HepG2 (cell line): ENCODE data around the gene CMYA5. TPM values are rescaled to one million over a fixed set of nuclear protein-coding genes. Genes with fewer than 3 reads are reported as not detected.
A peak's percentile ranks its signal among the peaks of the same experiment; 100 is the strongest.

Source experiments
- ATAC-seq: fragments of 200-7000 bp; cut with Tn5 transposase; 3 replicates; pipeline ENCODE4 v1.9.1; 2020; ENCODE audit warnings: mild to moderate bottlenecking, moderate library complexity
- BruUV-seq: library from RNA; stranded (reverse); fragments of 400-500 nt; replicated peaks from 2 replicates; lab custom pipeline; 2021; lab: Mats Ljungman, UMichigan
- CTCF ChIA-PET: fragments of 300-600 bp; formaldehyde crosslinking; extraction: SDS; loops from one replicate; lab custom pipeline; 2021; ENCODE audit warnings: low total read pairs, inconsistent platforms, low intra/inter-chr PET ratio; lab: Yijun Ruan, JAX
- POLR2A ChIA-PET: fragments of 350-600 bp; sonication (Branson Sonifier 250); formaldehyde crosslinking; loops from one replicate; lab custom pipeline; 2020; ENCODE audit warnings: antibody characterized with exemption, inconsistent platforms; lab: Yijun Ruan, JAX
- DNase-seq: peaks from one replicate; pipeline ENCODE4 v3.0.0-alpha.2; 2015; ENCODE audit warnings: low spot score
- FAIRE-seq: peaks from 3 replicates; lab custom pipeline; 2011; peaks lifted over from hg19 to GRCh38; lab: Jason Lieb, UNC
- H2AFZ ChIP-seq: one replicate; pipeline ENCODE4 v1.6.1; 2011; ENCODE audit warnings: low read length, inconsistent platforms
- H3K27ac ChIP-seq: fragments of 300-600 bp; 3 replicates; pipeline ENCODE4 v1.8.0; 2011; ENCODE audit warnings: mixed run types, mild to moderate bottlenecking, mixed read lengths, low read length, inconsistent platforms; ENCODE audit not compliant: insufficient read depth; ENCODE audit errors: extremely low read length
- H3K27me3 ChIP-seq, 2 experiments: fragments of 200-600 bp in 1 of 2; 2 replicates in 1 of 2; 3 replicates in 1 of 2; pipeline versions ENCODE4 v1.6.0 to v1.8.0; 2011; ENCODE audit warnings: low read length in 2 of 2, mild to moderate bottlenecking in 2 of 2, moderate library complexity in 2 of 2, inconsistent platforms in 1 of 2; ENCODE audit not compliant: insufficient read depth in 2 of 2, control insufficient read depth in 1 of 2
- H3K36me3 ChIP-seq, 2 experiments: fragments of 200-600 bp in 1 of 2; replicated peaks in 1 of 2; 2 replicates in 1 of 2; 3 replicates in 1 of 2; pipeline versions ENCODE4 v1.5.1 to v1.8.0; 2011; ENCODE audit warnings: low read length in 2 of 2, inconsistent platforms in 1 of 2; ENCODE audit not compliant: insufficient read depth in 2 of 2, control insufficient read depth in 1 of 2
- H3K4me1 ChIP-seq: 2 replicates; pipeline ENCODE4 v1.5.1; 2012; ENCODE audit warnings: low read length, inconsistent platforms; ENCODE audit not compliant: insufficient read depth
- H3K4me2 ChIP-seq: 2 replicates; pipeline ENCODE4 v1.6.0; 2011; ENCODE audit warnings: low read depth, low read length, inconsistent platforms
- H3K4me3 ChIP-seq, 3 experiments: fragments of 200-600 bp in 1 of 3; sonication (generic), shearing (Covaris generic) in 1 of 3; replicated peaks in 1 of 3; 2 replicates each; pipeline ENCODE4 v1.5.1; 2011 to 2016; ENCODE audit warnings: low read length in 3 of 3, inconsistent platforms in 2 of 3, low read depth in 2 of 3, mild to moderate bottlenecking in 2 of 3, control low read depth in 1 of 3, mixed read lengths in 1 of 3; ENCODE audit not compliant: insufficient read depth in 1 of 3
- H3K79me2 ChIP-seq: one replicate; pipeline ENCODE4 v1.6.1; 2011; ENCODE audit warnings: low read length, inconsistent platforms; ENCODE audit not compliant: insufficient read depth
- H3K9ac ChIP-seq: 2 replicates; pipeline ENCODE4 v1.6.0; 2011; ENCODE audit warnings: mild to moderate bottlenecking, low read depth, low read length, inconsistent platforms; ENCODE audit not compliant: insufficient read depth
- H3K9me3 ChIP-seq: 2 replicates; pipeline ENCODE4 v1.5.1; 2012; ENCODE audit warnings: mild to moderate bottlenecking, low read length
- H4K20me1 ChIP-seq: 2 replicates; pipeline ENCODE4 v1.6.0; 2011; ENCODE audit warnings: inconsistent platforms, mild to moderate bottlenecking, low read length, moderate library complexity; ENCODE audit not compliant: insufficient read depth
- ADNP ChIP-seq: sonication (generic); formaldehyde crosslinking; IDR thresholded peaks from 2 replicates; pipeline ENCODE4 v1.4.0; 2020; ENCODE audit warnings: missing genetic modification reagents
- ELF1 ChIP-seq: sonication (generic); formaldehyde crosslinking; IDR thresholded peaks from 2 replicates; pipeline ENCODE4 v1.4.0; 2020; ENCODE audit warnings: missing genetic modification reagents
- HDAC2 ChIP-seq: sonication (generic); formaldehyde crosslinking; IDR thresholded peaks from 2 replicates; pipeline ENCODE4 v1.4.0; 2020; ENCODE audit warnings: missing genetic modification reagents
- HIC2 ChIP-seq: sonication (generic); formaldehyde crosslinking; IDR thresholded peaks from 2 replicates; pipeline ENCODE4 v1.9.0; 2022; ENCODE audit warnings: low read depth, missing genetic modification reagents
- HNF4A ChIP-seq: sonication (generic); formaldehyde crosslinking; IDR thresholded peaks from 2 replicates; pipeline ENCODE4 v1.4.0; 2020; ENCODE audit warnings: missing genetic modification reagents
- MLLT10 ChIP-seq: sonication (generic); formaldehyde crosslinking; IDR thresholded peaks from 2 replicates; pipeline ENCODE4 v1.4.0; 2020; ENCODE audit warnings: missing genetic modification reagents
- ZNF263 ChIP-seq: sonication (generic); formaldehyde crosslinking; IDR thresholded peaks from 2 replicates; pipeline ENCODE4 v1.4.0; 2020; ENCODE audit warnings: missing genetic modification reagents
- ZNF691 ChIP-seq: sonication (generic); formaldehyde crosslinking; IDR thresholded peaks from 2 replicates; pipeline ENCODE4 v1.4.0; 2020; ENCODE audit warnings: missing genetic modification reagents, low read depth, mild to moderate bottlenecking, borderline replicate concordance
- ZXDC ChIP-seq: sonication (generic); formaldehyde crosslinking; IDR thresholded peaks from 2 replicates; pipeline ENCODE4 v1.5.0; 2020; ENCODE audit warnings: mild to moderate bottlenecking, missing genetic modification reagents
- WGBS: methylation state at CpG from one replicate; pipeline ENCODE4 v1.1.6; 2017; ENCODE audit warnings: low lambda C conversion rate; 5-methylcytosine and 5-hydroxymethylcytosine counted together
- in situ Hi-C: cut with HindIII; loops from 2 replicates; pipeline ENCODE4 v1.10.0; 2017; ENCODE audit warnings: low pct_unique_long_range_greater_than_20kb; ENCODE audit not compliant: extremely low pct_ligation_motif_present
- intact Hi-C: fragments of 100-400 bp; cut with micrococcal nuclease; formaldehyde crosslinking; loops from one replicate; pipeline ENCODE4 v1.10.0; 2022; ENCODE audit not compliant: unreplicated experiment
- polyA plus RNA-seq, 8 experiments: library from polyadenylated mRNA; depleted of rRNA in 3 of 8; stranded (reverse) in 7 of 8; unstranded in 1 of 8; fragments of >200 nt; fragmentation: Illumina TruSeq in 4 of 8; extraction: Trizol in 4 of 8; gene quantifications; 2 replicates each; pipeline versions ENCODE4 v1.2.1 to v1.2.3, GENCODE V29; 2011 to 2016; ENCODE audit warnings: low read depth in 4 of 8, missing spikeins in 1 of 8, mixed read lengths in 1 of 8; ENCODE audit not compliant: insufficient read depth in 1 of 8
- total RNA-seq, 5 experiments: library from RNA; depleted of rRNA; stranded (reverse); fragments of >200 nt; fragmentation: Illumina TruSeq; extraction: Trizol; gene quantifications; 2 replicates each; pipeline ENCODE4 v1.2.3, GENCODE V29; 2016; ENCODE audit warnings: low read depth in 1 of 5
- TF ChIP-seq, protein P1 (sequence below): sonication (generic); formaldehyde crosslinking; IDR thresholded peaks from 2 replicates; pipeline ENCODE4 v1.4.0; 2020; ENCODE audit warnings: missing genetic modification reagents
- TF ChIP-seq, protein P2 (sequence below): sonication (generic); formaldehyde crosslinking; IDR thresholded peaks from 2 replicates; pipeline ENCODE4 v1.5.0; 2020; ENCODE audit warnings: missing genetic modification reagents

CMYA5 gene
- total and polyA plus RNA-seq, 2 of the 13 experiments (the other 11 are each of a cell fraction or from before 2014, with no cell fraction given), result 0.13 to 0.51 TPM

- Histone ChIP-seq H3K9ac (no peak overlapping the region), H3K9me3 (no peaks in the 10 kb centered on the region), H3K79me2 (no peaks in the 10 kb centered on the region), H3K4me3 (no peak overlapping the region), H3K4me1 (no peaks in the 10 kb centered on the region), H3K27ac (no peak overlapping the region), H2AFZ (no peak overlapping the region), H3K4me2 (no peak overlapping the region), H4K20me1 (no peaks in the 10 kb centered on the region), H3K27me3 (peaks cover 0 to 6% of the 10 kb centered on the region in 2 experiments; a peak in 1 of 5 replicates), H3K36me3 (no peaks in the 10 kb centered on the region)
- BruUV-seq, result no TSS peak
- ATAC-seq (no peak), DNase-seq (no peak), FAIRE-seq (no peak)
- WGBS, result 23% methylated on average over 3 of the region's 3 CpGs
- in situ Hi-C loops (no loop called here), intact Hi-C loops (no loop called here)
- ChIA-PET CTCF (no interaction called here), POLR2A (no interaction called here)
- TF ChIP-seq MLLT10 (CRISPR knock-in tag) (no peak), ZNF263 (CRISPR knock-in tag) (no peak), ELF1 (CRISPR knock-in tag) (peak; percentile 40; the same call in 1 of the 2 replicates), HNF4A (CRISPR knock-in tag) (no peak)
- TF ChIP-seq, all 625 proteins: peak for 1
Measured at GRCh38 chr5:79806741-79807140, 117.1 kb downstream of the CMYA5 start.

GRCh38 chr5:79809743-79810142, 120.1 kb downstream of the CMYA5 start:
- BruUV-seq, result no TSS peak
- TF ChIP-seq HIC2 (CRISPR knock-in tag), result no peak
- TF ChIP-seq ZNF691 (CRISPR knock-in tag), result no peak
- TF ChIP-seq, protein P1, sequence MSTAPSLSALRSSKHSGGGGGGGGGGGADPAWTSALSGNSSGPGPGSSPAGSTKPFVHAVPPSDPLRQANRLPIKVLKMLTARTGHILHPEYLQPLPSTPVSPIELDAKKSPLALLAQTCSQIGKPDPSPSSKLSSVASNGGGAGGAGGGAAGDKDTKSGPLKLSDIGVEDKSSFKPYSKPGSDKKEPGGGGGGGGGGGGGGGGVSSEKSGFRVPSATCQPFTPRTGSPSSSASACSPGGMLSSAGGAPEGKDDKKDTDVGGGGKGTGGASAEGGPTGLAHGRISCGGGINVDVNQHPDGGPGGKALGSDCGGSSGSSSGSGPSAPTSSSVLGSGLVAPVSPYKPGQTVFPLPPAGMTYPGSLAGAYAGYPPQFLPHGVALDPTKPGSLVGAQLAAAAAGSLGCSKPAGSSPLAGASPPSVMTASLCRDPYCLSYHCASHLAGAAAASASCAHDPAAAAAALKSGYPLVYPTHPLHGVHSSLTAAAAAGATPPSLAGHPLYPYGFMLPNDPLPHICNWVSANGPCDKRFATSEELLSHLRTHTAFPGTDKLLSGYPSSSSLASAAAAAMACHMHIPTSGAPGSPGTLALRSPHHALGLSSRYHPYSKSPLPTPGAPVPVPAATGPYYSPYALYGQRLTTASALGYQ, result no peak
- no peak for TF ChIP-seq ADNP (CRISPR knock-in tag)
- TF ChIP-seq ZXDC (CRISPR knock-in tag), result no peak
- no peak for TF ChIP-seq HDAC2 (CRISPR knock-in tag)
- TF ChIP-seq, protein P2, sequence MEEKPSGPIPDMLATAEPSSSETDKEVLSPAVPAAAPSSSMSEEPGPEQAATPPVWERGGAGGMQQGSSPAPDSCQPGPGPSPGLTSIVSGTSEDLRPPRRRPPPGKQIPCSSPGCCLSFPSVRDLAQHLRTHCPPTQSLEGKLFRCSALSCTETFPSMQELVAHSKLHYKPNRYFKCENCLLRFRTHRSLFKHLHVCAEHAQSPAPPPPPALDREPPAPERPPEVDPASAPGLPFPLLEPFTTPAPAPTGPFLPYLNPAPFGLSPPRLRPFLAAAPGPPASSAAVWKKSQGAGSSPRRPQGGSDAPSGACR (CRISPR knock-in tag), result no peak

More at GRCh38 chr5:79809743-79810142, 120.1 kb downstream of the CMYA5 start:
- Histone ChIP-seq H3K79me2 (no peaks in the 10 kb centered on the region), H3K36me3 (no peaks in the 10 kb centered on the region), H3K9ac (no peak overlapping the region), H4K20me1 (no peaks in the 10 kb centered on the region), H3K9me3 (no peaks in the 10 kb centered on the region), H3K27ac (no peak overlapping the region), H2AFZ (no peak overlapping the region), H3K4me1 (no peaks in the 10 kb centered on the region), H3K4me2 (no peak overlapping the region), H3K27me3 (no peaks in the 10 kb centered on the region), H3K4me3 (no peak overlapping the region)
- WGBS, result 0% methylated on average over 3 of the region's 3 CpGs
- intact Hi-C loops, result no loop called here
- DNase-seq, result no peak
- CTCF ChIA-PET, result no interaction called here
- FAIRE-seq, result no peak
- no peak for ATAC-seq
- POLR2A ChIA-PET, result no interaction called here
- in situ Hi-C loops, result no loop called here
